ENCODE measurements around the gene ABRAXAS1. TPM values are rescaled to one million over a fixed set of nuclear protein-coding genes. Genes with fewer than 3 reads are reported as not detected.
"Not testable (repeated sequence)": the region's sequence is repeated elsewhere in the genome, so short reads cannot be mapped to it uniquely, and the experiment has no call there.

ABRAXAS1 gene
- polyA plus RNA-seq, 1 experiment = 30.1 TPM

DNA sequence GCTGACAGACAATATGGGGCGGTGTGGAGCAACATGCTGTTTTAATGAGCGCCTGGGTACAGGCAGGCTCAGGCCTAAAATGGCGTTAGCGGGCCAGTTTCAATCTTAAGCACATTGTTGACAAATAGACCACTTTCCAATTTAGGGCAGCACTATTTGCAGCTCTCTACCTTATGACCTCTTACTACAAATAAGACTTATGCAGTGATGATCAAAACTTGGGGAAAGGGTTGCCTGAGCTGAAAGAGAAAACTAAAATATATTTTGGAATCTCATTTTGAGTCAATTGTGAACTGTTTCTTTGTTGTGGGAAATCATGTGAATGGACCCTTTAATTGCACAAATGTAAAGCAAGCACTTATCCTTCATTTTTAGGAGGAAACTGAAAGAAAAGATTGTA is 25.5 kb upstream of the ABRAXAS1 start:
- Histone ChIP-seq H3K27ac (ENCODE audit: low read depth, low read length) (no peak overlapping the region), H3K4me3 (ENCODE audit: low read depth, low read length) (no peak overlapping the region), H3K9me3 (ENCODE audit: control insufficient read depth, insufficient read depth, low read length) (no peaks in the 10 kb centered on the region), H3K27me3 (ENCODE audit: control insufficient read depth, insufficient read depth, low read length) (no peaks in the 10 kb centered on the region)
- DNase-seq (ENCODE audit: low read depth, low spot score) = no peak
- TF ChIP-seq, protein P1, sequence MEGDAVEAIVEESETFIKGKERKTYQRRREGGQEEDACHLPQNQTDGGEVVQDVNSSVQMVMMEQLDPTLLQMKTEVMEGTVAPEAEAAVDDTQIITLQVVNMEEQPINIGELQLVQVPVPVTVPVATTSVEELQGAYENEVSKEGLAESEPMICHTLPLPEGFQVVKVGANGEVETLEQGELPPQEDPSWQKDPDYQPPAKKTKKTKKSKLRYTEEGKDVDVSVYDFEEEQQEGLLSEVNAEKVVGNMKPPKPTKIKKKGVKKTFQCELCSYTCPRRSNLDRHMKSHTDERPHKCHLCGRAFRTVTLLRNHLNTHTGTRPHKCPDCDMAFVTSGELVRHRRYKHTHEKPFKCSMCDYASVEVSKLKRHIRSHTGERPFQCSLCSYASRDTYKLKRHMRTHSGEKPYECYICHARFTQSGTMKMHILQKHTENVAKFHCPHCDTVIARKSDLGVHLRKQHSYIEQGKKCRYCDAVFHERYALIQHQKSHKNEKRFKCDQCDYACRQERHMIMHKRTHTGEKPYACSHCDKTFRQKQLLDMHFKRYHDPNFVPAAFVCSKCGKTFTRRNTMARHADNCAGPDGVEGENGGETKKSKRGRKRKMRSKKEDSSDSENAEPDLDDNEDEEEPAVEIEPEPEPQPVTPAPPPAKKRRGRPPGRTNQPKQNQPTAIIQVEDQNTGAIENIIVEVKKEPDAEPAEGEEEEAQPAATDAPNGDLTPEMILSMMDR (IDR thresholded peaks at IDR 0.05; ENCODE audit: low read depth, low read length) = no peak
- CTCF ChIA-PET = interaction anchor here (1.6 to 4.4 kb wide), 2 partner anchors 9 to 132 kb away, joined by 6 to 64 read pairs; no protein-coding TSS in a partner anchor
- POLR2A ChIA-PET = no interaction called here

DNA sequence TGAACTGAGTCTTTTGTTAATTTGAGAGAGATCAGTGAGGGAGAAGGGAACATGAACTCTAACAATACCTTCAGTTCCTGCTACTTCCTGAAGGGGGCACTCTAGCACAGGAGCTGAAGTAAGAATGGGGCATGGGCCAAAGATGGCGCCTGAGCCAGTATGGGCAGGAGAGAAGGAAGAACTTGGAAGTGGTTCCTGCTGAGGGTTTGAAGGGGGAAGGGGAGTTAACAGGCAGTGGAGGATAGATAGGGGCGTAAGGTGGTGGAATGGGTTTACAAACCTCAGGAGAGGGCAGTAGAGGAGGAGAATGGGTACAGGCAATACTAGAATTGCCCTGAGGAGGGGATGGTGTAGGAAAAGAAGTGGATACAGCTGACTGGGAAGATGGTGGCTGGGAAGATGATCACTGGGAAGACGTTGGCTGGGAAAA is 24.3 kb upstream of the ABRAXAS1 start:
- POLR2A ChIA-PET = not testable (repeated sequence)
- CTCF ChIA-PET = interaction anchor here (0.5 to 4.4 kb wide), 11 partner anchors 10 to 751 kb away, joined by 3 to 64 read pairs (median 4); no protein-coding TSS in a partner anchor
- TF ChIP-seq, protein P1 (IDR thresholded peaks at IDR 0.05; ENCODE audit: low read depth, low read length) = peak; percentile 63

DNA sequence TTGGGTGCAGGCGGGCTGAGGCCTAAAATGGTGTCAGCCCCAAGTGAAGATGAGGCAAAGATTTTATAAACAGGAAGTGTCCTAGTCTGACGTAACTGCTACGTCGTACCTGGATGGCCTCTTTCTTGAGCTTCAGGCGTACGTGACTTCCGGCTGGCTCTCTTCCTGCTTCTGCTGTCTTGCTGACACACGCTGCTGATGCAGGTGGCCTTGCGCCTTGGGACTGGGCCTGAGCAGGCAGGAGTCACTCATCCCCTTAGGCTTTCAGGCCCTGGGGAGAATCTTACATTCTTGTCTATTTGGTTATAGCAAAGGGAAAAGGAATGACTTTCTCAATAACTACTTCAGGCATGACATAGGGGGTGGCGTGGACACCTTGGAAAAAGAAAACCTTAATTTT is 20.1 kb upstream of the ABRAXAS1 start:
- Histone ChIP-seq H3K27ac (ENCODE audit: low read depth, low read length) (no peak overlapping the region), H3K27me3 (ENCODE audit: control insufficient read depth, insufficient read depth, low read length) (peaks cover 3% of the 10 kb centered on the region), H3K9me3 (ENCODE audit: control insufficient read depth, insufficient read depth, low read length) (no peaks in the 10 kb centered on the region), H3K4me3 (ENCODE audit: low read depth, low read length) (no peak overlapping the region)
- no peak for DNase-seq (ENCODE audit: low read depth, low spot score)
- POLR2A ChIA-PET = no interaction called here
- TF ChIP-seq, protein P1 (IDR thresholded peaks at IDR 0.05; ENCODE audit: low read depth, low read length) = no peak
- CTCF ChIA-PET = interaction anchor here (2.7 kb wide), 1 partner anchor 140 kb away, joined by 7 read pairs; no protein-coding TSS in a partner anchor

More for the DNA sequence above, 24.3 kb upstream of the ABRAXAS1 start:
- DNase-seq (ENCODE audit: low read depth, low spot score); H3K9me3 ChIP-seq (ENCODE audit: control insufficient read depth, insufficient read depth, low read length); H3K27me3 ChIP-seq (ENCODE audit: control insufficient read depth, insufficient read depth, low read length); H3K27ac ChIP-seq (ENCODE audit: low read depth, low read length); H3K4me3 ChIP-seq (ENCODE audit: low read depth, low read length): not testable (repeated sequence)

DNA sequence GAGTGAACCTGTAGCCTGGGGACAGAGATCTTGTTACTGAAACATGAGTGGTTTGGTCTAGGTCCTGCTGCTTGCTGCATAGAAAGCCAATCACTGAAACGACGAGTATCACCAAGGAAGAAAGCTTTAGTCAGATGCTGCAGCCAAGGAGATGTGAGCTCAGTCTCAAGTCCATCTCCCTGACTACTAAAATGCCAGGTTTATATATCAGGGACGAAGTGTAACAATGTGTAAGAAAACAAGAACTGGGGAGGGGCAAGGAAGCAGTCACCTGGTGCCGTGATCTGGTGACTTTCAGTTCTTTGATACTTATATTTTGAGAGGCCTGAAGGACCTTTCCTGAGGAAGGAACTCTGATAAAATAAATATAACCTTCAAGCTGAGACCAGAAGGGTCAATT is 19.6 kb upstream of the ABRAXAS1 start:
- H3K4me3 ChIP-seq (ENCODE audit: low read depth, low read length) = no peak overlapping the region
- ChIA-PET POLR2A (no interaction called here), CTCF (interaction anchor here (2.7 kb wide), 1 partner anchor 141 kb away, joined by 7 read pairs; no protein-coding TSS in a partner anchor)
- H3K27me3 ChIP-seq (ENCODE audit: control insufficient read depth, insufficient read depth, low read length) = peaks cover 3% of the 10 kb centered on the region
- DNase-seq (ENCODE audit: low read depth, low spot score) = no peak
- TF ChIP-seq, protein P1 (IDR thresholded peaks at IDR 0.05; ENCODE audit: low read depth, low read length) = no peak
- H3K27ac ChIP-seq (ENCODE audit: low read depth, low read length) = no peak overlapping the region
- H3K9me3 ChIP-seq (ENCODE audit: control insufficient read depth, insufficient read depth, low read length) = no peaks in the 10 kb centered on the region

DNA sequence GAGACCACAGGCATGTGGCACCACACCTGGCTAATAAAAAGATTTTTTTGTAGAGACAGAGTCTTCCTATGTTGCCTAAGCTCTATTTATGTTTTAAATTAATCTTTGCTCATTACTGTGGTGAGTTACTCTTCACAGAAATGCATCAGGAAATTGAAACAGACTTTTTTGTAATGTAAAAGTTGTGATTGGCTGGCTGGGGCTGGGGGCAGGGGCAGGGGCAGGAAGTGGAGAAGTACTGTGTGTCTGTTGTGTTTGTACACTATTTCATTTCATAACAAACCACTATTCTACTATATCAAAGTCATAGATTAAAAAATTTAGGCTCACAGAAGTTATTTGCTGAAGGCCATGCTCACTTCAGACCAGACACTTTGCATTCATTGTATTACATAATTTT is 19.1 kb upstream of the ABRAXAS1 start:
- TF ChIP-seq, protein P1 (IDR thresholded peaks at IDR 0.05; ENCODE audit: low read depth, low read length) = no peak
- Histone ChIP-seq H3K27ac (ENCODE audit: low read depth, low read length) (no peak overlapping the region), H3K9me3 (ENCODE audit: control insufficient read depth, insufficient read depth, low read length) (no peaks in the 10 kb centered on the region), H3K27me3 (ENCODE audit: control insufficient read depth, insufficient read depth, low read length) (peaks cover 3% of the 10 kb centered on the region), H3K4me3 (ENCODE audit: low read depth, low read length) (no peak overlapping the region)
- DNase-seq (ENCODE audit: low read depth, low spot score) = no peak
- ChIA-PET CTCF (interaction anchor here (2.7 kb wide), 1 partner anchor 141 kb away, joined by 7 read pairs; no protein-coding TSS in a partner anchor), POLR2A (no interaction called here)

DNA sequence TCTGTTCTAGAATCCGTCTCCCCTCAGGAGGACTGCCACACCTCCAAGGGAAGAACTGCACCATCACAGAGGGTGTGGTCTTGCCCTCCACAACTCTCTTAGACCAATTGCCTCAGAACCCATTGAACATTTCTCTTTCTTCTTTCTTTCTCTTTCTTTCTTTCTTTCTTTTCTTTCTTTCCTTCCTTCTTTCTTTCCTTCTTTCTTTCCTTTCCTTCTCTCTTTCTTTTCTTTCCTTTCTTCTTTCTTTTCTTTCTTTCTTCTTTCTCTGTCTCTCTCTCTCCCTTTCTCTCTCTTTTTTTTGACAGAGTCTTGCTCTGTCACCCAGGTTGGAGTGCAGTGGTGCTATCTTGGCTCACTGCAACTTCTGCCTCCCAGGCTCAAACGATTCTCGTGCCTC is 16.8 kb upstream of the ABRAXAS1 start:
- CTCF ChIA-PET; H3K27ac ChIP-seq (ENCODE audit: low read depth, low read length); POLR2A ChIA-PET; DNase-seq (ENCODE audit: low read depth, low spot score); H3K9me3 ChIP-seq (ENCODE audit: control insufficient read depth, insufficient read depth, low read length); H3K4me3 ChIP-seq (ENCODE audit: low read depth, low read length); H3K27me3 ChIP-seq (ENCODE audit: control insufficient read depth, insufficient read depth, low read length): not testable (repeated sequence)

Data from AG04450 (cell line).